NCI-H1092 (cell line): ENCODE measurements around the gene CFD.
"Not testable (repeated sequence)": the region's sequence is repeated elsewhere in the genome, so short reads cannot be mapped to it uniquely, and the experiment has no call there.

Experiments
- DNase-seq: peaks from one replicate; lab custom pipeline; 2025; lab: John Stamatoyannopoulos, UW

CFD gene

GRCh38 chr19:871446-872265 lies 12.2 kb downstream of the CFD start:
- DNase-seq: no peak

DNA sequence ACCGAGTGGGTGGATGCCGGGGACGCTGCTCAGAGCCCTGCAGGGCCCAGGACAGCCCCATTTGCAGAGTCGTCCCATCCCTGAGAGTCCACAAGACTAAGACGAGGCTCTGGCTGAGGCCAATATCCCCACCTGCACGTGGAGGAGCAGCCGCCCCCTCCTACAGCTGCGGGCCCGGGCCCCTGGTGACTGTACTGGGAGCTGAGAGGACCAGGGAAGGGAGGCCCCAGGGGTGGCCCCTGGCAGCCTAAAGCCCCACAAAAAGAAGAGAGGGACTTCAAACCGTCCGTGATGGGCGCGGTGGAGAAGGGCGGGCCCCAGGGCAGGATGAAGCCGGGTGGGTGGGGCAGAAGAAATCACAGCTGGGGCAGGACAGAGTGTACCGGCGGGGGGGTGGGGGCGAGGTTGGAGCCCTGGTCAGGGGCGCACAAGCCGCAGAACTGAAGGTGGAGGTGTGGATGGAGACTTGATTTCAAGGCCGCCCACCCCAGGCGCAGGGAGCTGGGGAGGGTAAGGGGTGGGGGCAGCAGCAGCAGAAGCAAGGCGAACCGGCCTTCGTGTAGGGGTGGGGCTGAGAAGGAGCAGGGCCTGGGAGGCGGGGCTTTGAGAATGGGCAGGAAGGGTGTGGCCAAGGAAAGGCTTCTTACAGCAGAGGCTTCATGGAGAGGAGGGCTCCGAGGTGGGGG lies 12.9 kb downstream of the CFD start:
- no peak for DNase-seq

DNA sequence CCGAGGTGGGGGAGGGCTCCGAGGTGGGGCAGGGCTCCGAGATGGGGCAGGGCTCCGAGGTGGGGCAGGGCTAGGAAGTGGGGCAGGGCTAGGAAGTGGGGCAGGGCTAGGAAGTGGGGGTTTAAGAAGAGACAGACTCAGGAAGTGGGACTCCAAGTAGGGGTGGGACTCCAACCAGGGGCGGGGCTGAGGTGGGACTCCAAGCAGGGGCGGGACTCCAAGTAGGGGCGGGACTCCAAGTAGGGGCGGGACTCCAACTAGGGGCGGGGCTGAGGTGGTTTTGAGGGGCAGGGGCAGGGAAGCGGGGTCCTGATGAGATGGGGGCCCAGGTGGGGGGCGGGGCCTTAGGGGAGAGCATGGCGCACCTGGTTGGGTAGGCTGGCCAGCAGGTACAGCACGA lies 13.6 kb downstream of the CFD start:
- DNase-seq: no peak

DNA sequence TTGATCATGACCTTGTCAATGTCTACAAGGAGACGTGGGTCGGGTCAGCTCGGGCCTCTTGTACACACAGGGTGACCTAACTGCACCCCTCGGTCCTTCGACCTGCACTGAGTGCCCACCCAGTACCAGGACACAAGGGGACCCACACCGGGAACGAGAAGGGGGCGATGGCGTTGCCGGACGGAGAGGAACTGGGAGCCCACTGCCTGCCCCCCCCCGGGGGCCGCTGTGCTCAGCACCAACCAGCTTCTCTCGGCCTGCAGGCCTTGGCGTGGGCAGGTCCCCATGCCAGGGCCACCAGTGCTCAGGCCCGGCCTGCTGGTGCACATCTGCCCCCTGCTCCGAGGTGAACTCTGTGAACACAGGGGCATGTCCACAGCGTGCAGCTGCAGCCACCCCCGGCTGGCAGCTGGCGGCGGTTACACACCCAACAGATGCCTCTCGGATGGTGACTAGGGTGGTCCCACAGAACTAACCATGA lies 14.1 kb downstream of the CFD start:
- DNase-seq: no peak

DNA sequence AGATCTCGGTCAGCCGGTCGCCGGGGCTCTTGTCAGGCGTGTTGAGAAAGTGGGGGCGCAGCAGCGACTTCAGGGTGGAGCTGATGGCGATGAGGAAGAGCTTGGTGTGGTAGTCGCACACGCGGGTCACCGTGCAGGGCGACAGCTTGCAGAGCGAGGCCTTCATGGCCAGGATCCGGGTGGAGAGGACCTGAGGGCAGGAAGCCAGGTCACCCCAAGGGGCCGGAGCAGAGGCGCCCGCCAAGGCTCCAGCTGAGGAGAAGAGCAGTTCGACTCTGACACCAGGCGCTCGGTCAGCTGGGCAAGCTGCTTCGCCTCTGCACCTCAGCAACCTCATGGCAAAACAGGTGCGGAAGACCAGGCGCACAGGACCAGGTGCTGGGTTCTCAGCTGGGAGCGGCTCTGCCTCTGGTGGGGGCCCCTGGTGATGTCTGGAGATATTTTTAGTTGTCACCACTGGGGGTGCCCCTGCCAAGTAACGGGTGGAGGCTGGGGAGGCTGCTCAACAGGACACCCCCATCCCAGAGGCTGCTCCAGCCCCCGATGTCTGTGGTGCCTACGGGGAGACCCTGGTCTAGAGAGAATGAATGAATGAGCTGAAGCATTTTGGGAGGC lies 15.9 kb downstream of the CFD start:
- no peak for DNase-seq

DNA sequence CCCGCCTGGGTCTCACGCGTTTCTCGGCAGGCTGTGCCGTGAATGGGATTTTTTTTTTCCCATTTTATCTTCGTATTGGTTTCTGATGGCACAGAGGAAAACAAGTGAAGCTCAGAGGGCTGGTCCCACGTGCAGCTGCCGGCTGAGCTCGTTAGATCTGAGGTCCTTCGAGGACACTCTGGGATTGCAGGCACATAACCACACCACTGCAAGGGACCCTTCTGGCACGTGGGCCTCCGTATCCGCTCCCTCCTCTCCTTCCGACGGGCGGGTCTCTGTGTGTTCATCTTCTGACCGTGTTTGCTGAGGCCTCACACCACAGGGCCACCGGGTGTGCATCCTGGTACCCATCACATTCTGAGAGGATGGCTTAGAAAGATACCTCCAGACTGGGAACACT lies 16.6 kb downstream of the CFD start:
- no peak for DNase-seq

- no peak for DNase-seq
Observed at GRCh38 chr19:876780-877314, 17.4 kb downstream of the CFD start.

DNA sequence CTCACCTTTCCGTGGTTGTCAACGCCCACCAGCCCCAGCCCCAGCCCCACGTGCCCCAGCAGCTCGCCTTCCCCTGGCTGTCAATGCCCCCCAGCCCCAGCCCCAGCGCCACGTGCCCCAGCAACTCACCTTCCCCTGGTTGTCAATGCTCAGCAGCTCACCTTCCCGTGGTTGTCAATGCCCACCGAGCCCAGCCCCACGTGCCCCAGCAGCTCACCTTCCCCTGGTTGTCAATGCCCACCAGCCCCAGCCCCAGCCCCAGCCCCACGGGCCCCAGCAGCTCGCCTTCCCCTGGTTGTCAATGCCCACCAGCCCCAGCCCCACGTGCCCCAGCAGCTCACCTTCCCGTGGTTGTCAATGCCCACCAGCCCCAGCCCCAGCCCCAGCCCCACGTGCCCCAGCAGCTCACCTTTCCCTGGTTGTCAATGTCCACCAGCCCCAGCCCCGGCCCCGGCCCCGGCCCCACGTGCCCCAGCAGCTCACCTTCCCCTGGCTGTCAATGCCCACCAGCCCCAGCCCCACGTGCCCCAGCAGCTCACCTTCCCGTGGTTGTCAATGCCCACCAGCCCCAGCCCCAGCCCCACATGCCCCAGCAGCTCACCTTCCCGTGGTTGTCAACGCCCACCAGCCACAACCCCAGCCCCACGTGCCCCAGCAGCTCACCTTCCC lies 18.7 kb downstream of the CFD start:
- not testable (repeated sequence) for DNase-seq

DNA sequence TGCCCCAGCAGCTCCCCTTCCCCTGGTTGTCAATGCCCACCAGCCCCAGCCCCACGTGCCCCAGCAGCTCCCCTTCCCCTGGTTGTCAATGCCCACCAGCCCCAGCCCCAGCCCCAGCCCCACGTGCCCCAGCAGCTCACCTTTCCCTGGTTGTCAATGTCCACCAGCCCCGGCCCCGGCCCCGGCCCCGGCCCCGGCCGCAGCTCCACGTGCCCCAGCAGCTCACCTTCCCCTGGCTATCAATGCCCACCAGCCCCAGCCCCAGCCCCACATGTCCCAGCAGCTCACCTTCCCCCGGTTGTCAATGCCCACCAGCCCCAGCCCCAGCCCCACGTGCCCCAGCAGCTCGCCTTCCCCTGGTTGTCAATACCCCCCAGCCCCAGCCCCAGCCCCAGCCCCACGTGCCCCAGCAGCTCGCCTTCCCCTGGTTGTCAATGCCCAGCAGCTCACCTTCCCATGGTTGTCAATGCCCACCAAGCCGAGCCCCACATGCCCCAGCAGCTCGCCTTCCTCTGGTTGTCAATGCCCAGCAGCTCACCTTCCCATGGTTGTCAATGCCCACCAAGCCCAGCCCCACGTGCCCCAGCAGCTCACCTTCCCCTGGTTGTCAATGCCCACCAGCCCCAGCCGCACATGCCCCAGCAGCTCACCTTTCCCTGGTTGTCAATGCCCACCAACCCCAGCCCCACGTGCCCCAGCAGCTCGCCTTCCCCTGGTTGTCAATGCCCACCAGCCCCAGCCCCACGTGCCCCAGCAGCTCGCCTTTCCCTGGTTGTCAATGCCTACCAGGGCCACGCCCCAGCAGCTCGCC lies 19.5 kb downstream of the CFD start:
- DNase-seq: not testable (repeated sequence)

GRCh38 chr19:879711-880438 lies 20.4 kb downstream of the CFD start:
- DNase-seq: no peak

DNA sequence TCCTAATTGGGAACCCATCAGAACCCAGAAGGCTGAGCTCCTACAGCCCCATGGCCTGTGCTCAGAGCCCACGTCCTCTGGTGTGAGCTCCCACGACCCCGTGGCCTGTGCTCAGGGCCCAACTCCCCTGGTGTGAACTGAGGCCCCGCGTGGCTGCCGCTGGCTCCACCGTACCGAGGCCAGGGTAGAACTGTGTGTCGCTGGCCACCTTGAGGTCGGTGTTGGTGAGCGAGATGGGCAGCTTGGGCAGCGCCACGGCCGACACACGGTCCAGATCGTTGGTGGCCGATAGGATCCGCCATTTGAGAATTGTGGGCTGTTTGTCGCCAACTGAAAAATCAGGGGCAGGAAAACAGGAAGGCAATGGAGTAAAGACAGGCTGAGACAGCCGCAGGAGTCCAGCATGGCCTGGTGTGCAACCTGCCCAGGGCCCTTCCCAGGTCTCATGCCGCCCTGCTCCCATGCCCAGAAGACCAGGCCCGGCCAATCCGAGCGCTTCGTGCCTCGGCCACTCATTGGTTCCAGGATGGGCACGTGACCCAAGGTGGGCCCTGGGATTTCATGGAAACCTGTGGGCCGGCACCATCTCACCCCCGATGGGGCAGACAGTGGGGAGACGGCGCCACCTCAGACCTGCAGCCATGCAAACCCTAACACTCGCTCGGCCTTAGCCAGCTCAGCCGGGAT lies 22.1 kb downstream of the CFD start:
- no peak for DNase-seq

GRCh38 chr19:882871-883497 lies 23.5 kb downstream of the CFD start:
- no peak for DNase-seq

GRCh38 chr19:883661-884211 lies 24.3 kb downstream of the CFD start:
- no peak for DNase-seq

- DNase-seq: no peak
Observed at GRCh38 chr19:884420-885211, 25.2 kb downstream of the CFD start.

- no peak for DNase-seq
Observed at GRCh38 chr19:885536-886224, 26.2 kb downstream of the CFD start.

- no peak for DNase-seq
Observed at GRCh38 chr19:887072-887471, 27.6 kb downstream of the CFD start.

DNA sequence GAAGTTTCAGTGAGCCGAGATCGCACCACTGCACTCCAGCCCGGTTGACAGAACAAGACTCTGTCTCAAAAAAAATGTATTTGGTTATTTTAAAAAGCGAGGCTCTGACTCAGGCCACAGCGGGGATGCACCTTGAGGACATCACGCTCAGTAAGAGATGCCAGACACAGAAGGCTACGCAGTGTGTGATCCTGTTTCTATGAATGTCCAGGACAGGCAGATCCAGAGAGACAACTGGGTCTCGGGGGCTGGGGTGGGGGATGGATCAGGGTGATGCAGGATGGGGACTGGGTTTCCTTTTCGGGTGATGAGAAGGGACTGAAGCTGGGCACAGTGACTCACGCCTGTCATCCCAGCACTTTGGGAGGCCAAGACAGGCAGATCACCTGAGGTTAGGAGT lies 28.1 kb downstream of the CFD start:
- DNase-seq: no peak
